Sigmoid colon (tissue), 4 donors: ENCODE data around the gene CCDC149.

Source experiments
- EP300 ChIP-seq, 4 donors: sonication (generic); formaldehyde crosslinking; IDR thresholded peaks; one replicate each; pipeline ENCODE4 v1.6.1; 2017; ENCODE audit warnings: antibody characterized with exemption in 4 of 4
- POLR2A ChIP-seq, 2 donors: fragments of 450-650 bp; IDR thresholded peaks; one replicate each; pipeline ENCODE4 v1.6.1; 2016; ENCODE audit warnings: antibody characterized with exemption in 2 of 2, mild to moderate bottlenecking in 2 of 2, moderate library complexity in 2 of 2
- POLR2AphosphoS5 ChIP-seq, 4 donors: sonication (generic); formaldehyde crosslinking; IDR thresholded peaks; one replicate each; pipeline ENCODE4 v1.6.1; 2017; ENCODE audit warnings: antibody characterized with exemption in 4 of 4
- TF ChIP-seq, protein P1 (sequence below), 4 experiments: fragments of 450-650 bp in 3 of 4; fragments of 200-600 bp in 1 of 4; IDR thresholded peaks; one replicate each; pipeline ENCODE4 v1.5.1; 2016 to 2019; ENCODE audit warnings: antibody characterized with exemption in 4 of 4, mild to moderate bottlenecking in 3 of 4, moderate library complexity in 2 of 4

DNA sequence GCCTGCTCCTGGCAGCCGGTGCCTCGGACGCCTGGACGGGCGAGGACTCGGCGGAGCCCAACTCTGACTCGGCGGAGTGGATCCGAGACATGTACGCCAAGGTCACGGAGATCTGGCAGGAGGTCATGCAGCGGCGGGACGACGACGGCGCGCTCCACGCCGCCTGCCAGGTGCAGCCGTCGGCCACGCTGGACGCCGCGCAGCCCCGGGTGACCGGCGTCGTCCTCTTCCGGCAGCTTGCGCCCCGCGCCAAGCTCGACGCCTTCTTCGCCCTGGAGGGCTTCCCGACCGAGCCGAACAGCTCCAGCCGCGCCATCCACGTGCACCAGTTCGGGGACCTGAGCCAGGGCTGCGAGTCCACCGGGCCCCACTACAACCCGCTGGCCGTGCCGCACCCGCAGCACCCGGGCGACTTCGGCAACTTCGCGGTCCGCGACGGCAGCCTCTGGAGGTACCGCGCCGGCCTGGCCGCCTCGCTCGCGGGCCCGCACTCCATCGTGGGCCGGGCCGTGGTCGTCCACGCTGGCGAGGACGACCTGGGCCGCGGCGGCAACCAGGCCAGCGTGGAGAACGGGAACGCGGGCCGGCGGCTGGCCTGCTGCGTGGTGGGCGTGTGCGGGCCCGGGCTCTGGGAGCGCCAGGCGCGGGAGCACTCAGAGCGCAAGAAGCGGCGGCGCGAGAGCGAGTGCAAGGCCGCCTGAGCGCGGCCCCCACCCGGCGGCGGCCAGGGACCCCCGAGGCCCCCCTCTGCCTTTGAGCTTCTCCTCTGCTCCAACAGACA is 113.1 kb downstream of the CCDC149 start:
- TF ChIP-seq EP300 (IDR thresholded peaks at IDR 0.05), result no peak
- no peak for TF ChIP-seq POLR2AphosphoS5 (IDR thresholded peaks at IDR 0.05)
- TF ChIP-seq, protein P1, sequence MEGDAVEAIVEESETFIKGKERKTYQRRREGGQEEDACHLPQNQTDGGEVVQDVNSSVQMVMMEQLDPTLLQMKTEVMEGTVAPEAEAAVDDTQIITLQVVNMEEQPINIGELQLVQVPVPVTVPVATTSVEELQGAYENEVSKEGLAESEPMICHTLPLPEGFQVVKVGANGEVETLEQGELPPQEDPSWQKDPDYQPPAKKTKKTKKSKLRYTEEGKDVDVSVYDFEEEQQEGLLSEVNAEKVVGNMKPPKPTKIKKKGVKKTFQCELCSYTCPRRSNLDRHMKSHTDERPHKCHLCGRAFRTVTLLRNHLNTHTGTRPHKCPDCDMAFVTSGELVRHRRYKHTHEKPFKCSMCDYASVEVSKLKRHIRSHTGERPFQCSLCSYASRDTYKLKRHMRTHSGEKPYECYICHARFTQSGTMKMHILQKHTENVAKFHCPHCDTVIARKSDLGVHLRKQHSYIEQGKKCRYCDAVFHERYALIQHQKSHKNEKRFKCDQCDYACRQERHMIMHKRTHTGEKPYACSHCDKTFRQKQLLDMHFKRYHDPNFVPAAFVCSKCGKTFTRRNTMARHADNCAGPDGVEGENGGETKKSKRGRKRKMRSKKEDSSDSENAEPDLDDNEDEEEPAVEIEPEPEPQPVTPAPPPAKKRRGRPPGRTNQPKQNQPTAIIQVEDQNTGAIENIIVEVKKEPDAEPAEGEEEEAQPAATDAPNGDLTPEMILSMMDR (IDR thresholded peaks at IDR 0.05), result no peak
- TF ChIP-seq POLR2A (IDR thresholded peaks at IDR 0.05), result no peak
